ENCODE measurements around the gene DLL4. TPM values are rescaled to one million over a fixed set of nuclear protein-coding genes. Genes with fewer than 3 reads are reported as not detected.

DLL4 gene
- total RNA-seq, 1 donor from 2014 or later, result 6.5 TPM

DNA sequence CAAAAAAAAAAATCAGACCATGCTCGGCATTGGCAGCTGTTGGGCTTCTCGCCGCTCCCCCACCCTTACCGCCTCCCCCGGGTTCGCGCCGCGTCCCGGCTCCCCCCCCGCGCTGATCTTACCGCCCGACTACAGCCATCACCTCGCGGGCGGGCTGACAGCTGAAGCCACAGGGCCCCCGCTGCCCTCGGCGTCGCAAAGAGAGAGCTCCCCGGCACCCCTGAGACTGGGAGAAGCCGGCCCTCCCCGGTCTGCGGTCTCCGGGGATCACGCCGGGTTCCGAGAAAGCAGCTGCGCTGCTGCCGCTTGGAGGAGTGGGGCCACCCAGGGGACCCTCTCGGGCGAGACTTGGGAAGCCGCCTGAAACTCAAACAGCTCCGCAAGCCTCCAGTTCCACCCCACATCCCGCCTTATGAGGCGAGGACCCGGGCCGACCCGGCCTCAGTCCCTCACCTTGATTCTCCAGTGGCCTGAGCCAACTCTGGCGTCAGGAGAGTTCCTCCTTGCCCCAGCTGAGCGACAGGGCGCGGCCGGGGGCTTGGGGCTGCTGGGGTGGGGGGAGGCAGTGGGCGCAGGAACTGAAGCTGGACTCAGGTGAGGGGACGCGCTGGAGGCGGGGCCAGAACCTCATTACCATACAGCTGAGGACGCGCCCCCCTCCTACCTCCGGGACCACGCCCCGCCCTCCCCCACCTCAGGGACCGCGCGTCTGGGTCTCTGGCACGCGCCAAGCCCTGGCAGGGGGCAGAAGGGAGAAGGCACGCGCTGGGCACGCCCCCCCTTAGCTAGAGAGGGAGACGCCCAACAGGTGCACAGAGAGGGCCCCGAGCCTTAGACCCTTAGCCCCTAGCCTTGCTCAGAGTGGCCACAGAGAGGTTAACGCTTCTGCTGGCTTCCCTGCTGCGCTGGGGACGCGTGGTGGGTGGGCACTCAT is 1.0 kb upstream of the DLL4 start:
- Mint-ChIP-seq H3K27ac (peak overlapping the region; percentile 51), H3K36me3 (ENCODE audit: insufficient read depth) (no peaks in the 10 kb centered on the region), H3K9me3 (ENCODE audit: low read depth) (no peaks in the 10 kb centered on the region), H3K4me3 (ENCODE audit: low read depth) (peak overlapping the region; percentile 72), H3K27me3 (peaks cover 58% of the 10 kb centered on the region), H3K4me1 (ENCODE audit: low read depth) (peaks cover 46% of the 10 kb centered on the region)
- no peak for DNase-seq (ENCODE audit: low spot score, unreplicated experiment)
- TF ChIP-seq, protein P1, sequence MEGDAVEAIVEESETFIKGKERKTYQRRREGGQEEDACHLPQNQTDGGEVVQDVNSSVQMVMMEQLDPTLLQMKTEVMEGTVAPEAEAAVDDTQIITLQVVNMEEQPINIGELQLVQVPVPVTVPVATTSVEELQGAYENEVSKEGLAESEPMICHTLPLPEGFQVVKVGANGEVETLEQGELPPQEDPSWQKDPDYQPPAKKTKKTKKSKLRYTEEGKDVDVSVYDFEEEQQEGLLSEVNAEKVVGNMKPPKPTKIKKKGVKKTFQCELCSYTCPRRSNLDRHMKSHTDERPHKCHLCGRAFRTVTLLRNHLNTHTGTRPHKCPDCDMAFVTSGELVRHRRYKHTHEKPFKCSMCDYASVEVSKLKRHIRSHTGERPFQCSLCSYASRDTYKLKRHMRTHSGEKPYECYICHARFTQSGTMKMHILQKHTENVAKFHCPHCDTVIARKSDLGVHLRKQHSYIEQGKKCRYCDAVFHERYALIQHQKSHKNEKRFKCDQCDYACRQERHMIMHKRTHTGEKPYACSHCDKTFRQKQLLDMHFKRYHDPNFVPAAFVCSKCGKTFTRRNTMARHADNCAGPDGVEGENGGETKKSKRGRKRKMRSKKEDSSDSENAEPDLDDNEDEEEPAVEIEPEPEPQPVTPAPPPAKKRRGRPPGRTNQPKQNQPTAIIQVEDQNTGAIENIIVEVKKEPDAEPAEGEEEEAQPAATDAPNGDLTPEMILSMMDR (IDR thresholded peaks at IDR 0.05; ENCODE audit: unreplicated experiment), result no peak

DNA sequence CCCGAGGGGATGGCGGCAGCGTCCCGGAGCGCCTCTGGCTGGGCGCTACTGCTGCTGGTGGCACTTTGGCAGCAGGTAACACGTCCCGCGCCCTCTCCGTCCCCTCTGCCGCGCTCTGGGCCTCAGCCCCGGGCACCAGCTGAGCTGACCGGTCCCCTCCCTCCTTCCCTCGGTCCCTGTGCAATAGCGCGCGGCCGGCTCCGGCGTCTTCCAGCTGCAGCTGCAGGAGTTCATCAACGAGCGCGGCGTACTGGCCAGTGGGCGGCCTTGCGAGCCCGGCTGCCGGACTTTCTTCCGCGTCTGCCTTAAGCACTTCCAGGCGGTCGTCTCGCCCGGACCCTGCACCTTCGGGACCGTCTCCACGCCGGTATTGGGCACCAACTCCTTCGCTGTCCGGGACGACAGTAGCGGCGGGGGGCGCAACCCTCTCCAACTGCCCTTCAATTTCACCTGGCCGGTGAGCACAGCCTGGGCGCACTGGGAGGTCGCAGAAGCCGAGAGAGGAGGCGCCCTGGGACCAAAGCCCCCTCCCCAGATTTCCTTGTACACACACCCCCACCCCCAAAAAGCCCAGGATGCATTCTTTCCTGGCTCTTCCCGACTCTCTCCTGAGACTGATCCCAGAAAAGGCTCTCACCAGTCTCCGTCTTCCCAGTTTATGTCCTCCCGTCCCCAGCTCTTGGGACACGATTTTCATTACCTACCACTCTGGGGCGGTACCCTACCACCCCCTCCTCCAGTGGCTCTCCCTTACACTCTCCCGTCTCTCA is 705 bp downstream of the DLL4 start:
- peaks cover 53% of the 10 kb centered on the region for H3K4me1 Mint-ChIP-seq (ENCODE audit: low read depth)

DNA sequence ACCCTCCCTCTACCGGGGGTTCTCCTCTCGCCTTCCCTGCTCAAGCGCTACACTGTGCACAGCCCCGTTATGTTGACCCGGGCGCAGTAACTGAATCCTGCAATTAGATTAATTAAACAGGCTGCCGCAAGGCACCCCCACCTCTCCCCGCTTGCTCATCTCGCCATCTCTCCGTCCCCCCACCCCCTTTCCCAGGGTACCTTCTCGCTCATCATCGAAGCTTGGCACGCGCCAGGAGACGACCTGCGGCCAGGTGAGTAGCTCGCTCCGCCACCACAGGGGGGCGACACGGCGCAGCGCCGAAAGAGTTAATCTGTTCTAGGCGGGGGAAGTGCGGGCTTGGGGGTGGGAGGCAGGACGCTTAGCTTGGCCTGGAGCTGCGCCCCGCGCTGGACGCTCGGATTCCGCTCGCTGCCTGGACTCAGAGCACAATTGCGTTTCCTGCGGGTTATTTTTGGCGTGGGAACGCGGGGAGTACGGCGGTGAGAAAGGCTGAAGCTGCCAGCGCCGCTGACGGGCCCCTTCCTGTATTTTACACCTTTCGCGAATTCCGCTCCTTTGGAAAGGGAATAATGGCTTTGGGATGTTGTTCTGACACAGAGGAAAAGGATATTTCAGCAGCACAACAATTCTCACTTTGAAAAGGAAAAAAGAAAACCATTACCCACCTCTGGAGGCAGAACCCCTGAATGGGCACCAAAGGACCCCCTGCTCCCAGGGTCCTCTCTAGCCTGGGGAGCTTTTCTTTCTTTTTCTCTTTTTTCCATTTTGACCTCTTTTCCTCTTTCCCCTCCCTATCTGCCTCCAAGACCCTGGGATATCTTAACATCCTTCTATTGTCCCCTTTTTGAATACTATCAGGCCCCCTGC is 1.5 kb downstream of the DLL4 start:
- Mint-ChIP-seq H3K27ac (peak overlapping the region; percentile 33), H3K4me1 (ENCODE audit: low read depth) (peaks cover 51% of the 10 kb centered on the region), H3K27me3 (peaks cover 37% of the 10 kb centered on the region), H3K9me3 (ENCODE audit: low read depth) (no peaks in the 10 kb centered on the region), H3K36me3 (ENCODE audit: insufficient read depth) (no peaks in the 10 kb centered on the region), H3K4me3 (ENCODE audit: low read depth) (peak overlapping the region; percentile 76)
- TF ChIP-seq, protein P1 (IDR thresholded peaks at IDR 0.05; ENCODE audit: unreplicated experiment), result peak; percentile 92
- peak; percentile 81 for DNase-seq (ENCODE audit: low spot score, unreplicated experiment)

More for the DNA sequence above, 705 bp downstream of the DLL4 start:
- Mint-ChIP-seq H3K9me3 (ENCODE audit: low read depth) (no peaks in the 10 kb centered on the region), H3K36me3 (ENCODE audit: insufficient read depth) (no peaks in the 10 kb centered on the region), H3K27me3 (peaks cover 44% of the 10 kb centered on the region), H3K27ac (peak overlapping the region; percentile 33), H3K4me3 (ENCODE audit: low read depth) (peak overlapping the region; percentile 76)
- peak; percentile 52 for DNase-seq (ENCODE audit: low spot score, unreplicated experiment)
- TF ChIP-seq, protein P1 (IDR thresholded peaks at IDR 0.05; ENCODE audit: unreplicated experiment), result no peak

DNA sequence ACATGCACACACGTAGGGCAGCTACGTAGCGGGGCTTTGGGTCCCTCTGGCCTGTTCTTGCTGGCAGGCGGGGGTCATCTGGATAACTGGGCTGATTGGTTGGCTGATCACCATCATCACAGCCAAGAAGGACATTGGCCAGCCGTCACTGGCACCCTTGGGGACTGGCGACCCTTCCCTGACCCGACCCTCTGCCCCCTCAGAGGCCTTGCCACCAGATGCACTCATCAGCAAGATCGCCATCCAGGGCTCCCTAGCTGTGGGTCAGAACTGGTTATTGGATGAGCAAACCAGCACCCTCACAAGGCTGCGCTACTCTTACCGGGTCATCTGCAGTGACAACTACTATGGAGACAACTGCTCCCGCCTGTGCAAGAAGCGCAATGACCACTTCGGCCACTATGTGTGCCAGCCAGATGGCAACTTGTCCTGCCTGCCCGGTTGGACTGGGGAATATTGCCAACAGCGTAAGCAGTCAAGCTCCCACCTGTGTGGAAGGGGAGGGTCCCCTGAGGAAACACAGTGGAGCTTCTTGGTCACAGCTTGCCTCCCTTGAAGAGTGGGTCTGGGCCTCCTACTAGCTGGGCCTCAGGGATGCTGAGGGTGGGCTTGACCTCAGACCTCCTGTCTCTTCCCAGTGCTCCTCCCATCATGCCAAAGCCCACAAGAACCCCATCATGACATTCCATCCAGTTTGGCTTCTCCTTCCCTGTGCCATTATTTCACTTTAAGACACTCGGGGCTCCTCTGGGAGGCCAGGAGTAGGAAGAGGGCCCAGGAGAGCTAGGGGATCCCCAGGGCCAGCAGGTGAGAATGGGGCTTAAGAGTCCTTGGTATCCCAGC is 2.4 kb downstream of the DLL4 start:
- H3K4me3 Mint-ChIP-seq (ENCODE audit: low read depth), result peak overlapping the region; percentile 76
- H3K27me3 Mint-ChIP-seq, result peaks cover 34% of the 10 kb centered on the region
- TF ChIP-seq, protein P1 (IDR thresholded peaks at IDR 0.05; ENCODE audit: unreplicated experiment), result peak; percentile 9
- no peaks in the 10 kb centered on the region for H3K36me3 Mint-ChIP-seq (ENCODE audit: insufficient read depth)
- peaks cover 50% of the 10 kb centered on the region for H3K4me1 Mint-ChIP-seq (ENCODE audit: low read depth)
- H3K9me3 Mint-ChIP-seq (ENCODE audit: low read depth), result no peaks in the 10 kb centered on the region
- H3K27ac Mint-ChIP-seq, result peak overlapping the region; percentile 94
- no peak for DNase-seq (ENCODE audit: low spot score, unreplicated experiment)

Measured in progenitor cell of endocrine pancreas (in vitro differentiated cells).